T-helper 2 cell treated with Interferon-gamma antibody and Interleukin-4, amounts not matched to agents 5 μg/mL and 100 μg/mL, for 36 hours (primary cell): ENCODE results near the gene A2ML1.
A peak's percentile ranks its signal among the peaks of the same experiment; 100 is the strongest.
"Not testable (repeated sequence)": the region's sequence is repeated elsewhere in the genome, so short reads cannot be mapped to it uniquely, and the experiment has no call there.

Source experiments
- DNase-seq: peaks from one replicate; pipeline ENCODE4 v3.0.0; 2021; ENCODE audit warnings: low spot score
- H3K27ac Mint-ChIP-seq: one replicate; pipeline ENCODE4 v1.8.0; 2021; ENCODE audit warnings: mild to moderate bottlenecking, mixed read lengths
- H3K27me3 Mint-ChIP-seq: one replicate; pipeline ENCODE4 v1.8.0; 2021; ENCODE audit warnings: low read depth, mixed read lengths
- H3K36me3 Mint-ChIP-seq: one replicate; pipeline ENCODE4 v1.8.0; 2021; ENCODE audit warnings: low read depth, mixed read lengths
- H3K4me1 Mint-ChIP-seq: one replicate; pipeline ENCODE4 v1.8.0; 2021; ENCODE audit warnings: low read depth, mixed read lengths
- H3K4me3 Mint-ChIP-seq: one replicate; pipeline ENCODE4 v1.8.0; 2022; ENCODE audit warnings: mild to moderate bottlenecking, moderate library complexity, mixed read lengths
- H3K9me3 Mint-ChIP-seq: one replicate; pipeline ENCODE4 v1.8.0; 2021; ENCODE audit warnings: mixed read lengths

A2ML1 gene

GRCh38 chr12:8891976-8892375, 69.6 kb downstream of the A2ML1 start:
- no peak for DNase-seq
- H3K4me1 Mint-ChIP-seq: peaks cover 5% of the 10 kb centered on the region
- no peak overlapping the region for H3K27ac Mint-ChIP-seq
- no peaks in the 10 kb centered on the region for H3K36me3 Mint-ChIP-seq
- no peak overlapping the region for H3K4me3 Mint-ChIP-seq
- no peaks in the 10 kb centered on the region for H3K9me3 Mint-ChIP-seq
- H3K27me3 Mint-ChIP-seq: peaks cover 17% of the 10 kb centered on the region

DNA sequence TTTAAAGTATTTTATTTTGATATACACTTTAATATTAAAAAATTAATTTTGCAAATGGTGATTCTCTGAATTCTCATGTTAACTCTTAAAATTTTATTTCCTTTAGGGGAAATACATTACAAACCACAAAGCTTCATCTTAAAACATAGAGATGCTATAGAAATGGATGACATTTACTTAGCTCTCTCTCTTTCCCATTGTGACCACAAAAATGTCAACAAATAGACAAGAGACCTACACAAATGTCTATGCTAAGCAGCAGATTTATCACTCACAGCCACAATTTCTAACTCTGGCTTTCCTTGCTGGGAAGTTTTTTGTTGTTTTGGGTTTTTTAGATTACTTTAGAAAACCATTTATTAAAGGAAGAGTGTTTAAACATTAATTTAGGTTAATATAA, 72.0 kb downstream of the A2ML1 start:
- H3K27me3 Mint-ChIP-seq: peaks cover 22% of the 10 kb centered on the region
- DNase-seq: no peak
- no peak overlapping the region for H3K27ac Mint-ChIP-seq
- H3K36me3 Mint-ChIP-seq: no peaks in the 10 kb centered on the region
- H3K9me3 Mint-ChIP-seq: no peaks in the 10 kb centered on the region
- peaks cover 5% of the 10 kb centered on the region for H3K4me1 Mint-ChIP-seq
- no peak overlapping the region for H3K4me3 Mint-ChIP-seq

GRCh38 chr12:8894986-8895385, 72.6 kb downstream of the A2ML1 start:
- Mint-ChIP-seq H3K4me1 (peaks cover 5% of the 10 kb centered on the region), H3K9me3 (no peaks in the 10 kb centered on the region), H3K36me3 (no peaks in the 10 kb centered on the region)

DNA sequence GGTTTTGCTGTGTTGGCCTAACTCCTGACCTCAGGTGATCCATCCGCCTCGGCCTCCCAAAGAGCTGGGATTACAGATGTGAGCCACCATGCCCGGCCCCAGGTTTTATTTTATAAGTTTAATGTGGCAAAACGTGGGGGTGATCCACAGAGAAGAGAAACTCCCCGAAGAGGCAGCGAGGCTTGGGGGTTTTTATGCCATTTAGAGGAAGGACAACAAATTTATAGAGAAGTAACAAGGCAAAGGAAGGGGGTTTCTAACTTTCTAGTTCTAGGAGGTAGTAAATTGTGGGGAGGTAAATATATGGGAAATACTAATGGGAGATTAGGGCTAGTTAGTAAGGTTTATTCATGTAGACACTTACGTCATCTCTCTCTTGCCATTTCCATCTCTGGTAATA, 74.7 kb downstream of the A2ML1 start:
- no peak overlapping the region for H3K4me3 Mint-ChIP-seq
- DNase-seq: no peak
- H3K4me1 Mint-ChIP-seq: no peaks in the 10 kb centered on the region
- peaks cover 16% of the 10 kb centered on the region for H3K27me3 Mint-ChIP-seq
- no peaks in the 10 kb centered on the region for H3K36me3 Mint-ChIP-seq
- no peak overlapping the region for H3K27ac Mint-ChIP-seq
- H3K9me3 Mint-ChIP-seq: no peaks in the 10 kb centered on the region

More at GRCh38 chr12:8894986-8895385, 72.6 kb downstream of the A2ML1 start:
- no peak for DNase-seq
- Mint-ChIP-seq H3K27ac (no peak overlapping the region), H3K27me3 (peaks cover 21% of the 10 kb centered on the region), H3K4me3 (no peak overlapping the region)

DNA sequence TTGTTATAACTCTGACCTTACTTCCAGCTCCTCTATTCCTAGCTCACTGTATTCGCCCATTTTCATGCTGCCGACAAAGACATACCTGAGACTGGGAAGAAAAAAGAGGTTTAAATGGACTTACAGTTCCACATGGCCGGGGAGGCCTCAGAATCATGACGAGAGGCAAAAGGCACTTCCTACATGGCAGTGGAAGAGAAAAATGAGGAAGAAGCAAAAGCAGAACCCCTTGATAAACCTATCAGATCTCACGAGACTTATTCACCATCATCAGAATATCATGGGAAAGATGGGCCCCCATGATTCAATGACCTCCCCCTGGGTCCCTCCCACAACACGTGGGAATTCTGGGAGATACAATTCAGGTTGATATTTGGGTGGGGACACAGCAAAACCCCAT, 77.4 kb downstream of the A2ML1 start:
- Mint-ChIP-seq H3K4me1 (no peaks in the 10 kb centered on the region), H3K4me3 (no peak overlapping the region), H3K36me3 (no peaks in the 10 kb centered on the region), H3K9me3 (no peaks in the 10 kb centered on the region), H3K27ac (no peak overlapping the region), H3K27me3 (peaks cover 20% of the 10 kb centered on the region)
- DNase-seq: no peak

DNA sequence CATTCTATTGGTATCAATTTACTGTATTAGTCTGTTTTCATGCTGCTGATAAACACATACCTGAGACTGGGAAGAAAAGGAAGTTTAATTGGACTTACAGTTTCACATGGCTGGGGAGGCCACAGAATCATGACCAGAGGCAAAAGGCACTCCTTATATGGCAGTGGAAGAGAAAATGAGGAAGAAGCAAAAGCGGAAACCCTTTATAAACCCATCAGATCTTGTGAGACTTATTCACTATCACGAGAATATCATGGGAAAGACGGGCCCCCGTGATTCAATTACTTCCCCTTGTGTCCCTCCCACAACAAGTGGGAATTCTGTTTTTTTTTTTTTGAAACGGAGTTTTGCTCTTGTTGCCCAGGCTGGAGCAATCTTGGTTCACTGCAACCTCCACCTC, 80.3 kb downstream of the A2ML1 start:
- H3K36me3 Mint-ChIP-seq, H3K9me3 Mint-ChIP-seq, DNase-seq, H3K27ac Mint-ChIP-seq, H3K4me3 Mint-ChIP-seq, H3K4me1 Mint-ChIP-seq: not testable (repeated sequence)
- peaks cover 17% of the 10 kb centered on the region for H3K27me3 Mint-ChIP-seq

DNA sequence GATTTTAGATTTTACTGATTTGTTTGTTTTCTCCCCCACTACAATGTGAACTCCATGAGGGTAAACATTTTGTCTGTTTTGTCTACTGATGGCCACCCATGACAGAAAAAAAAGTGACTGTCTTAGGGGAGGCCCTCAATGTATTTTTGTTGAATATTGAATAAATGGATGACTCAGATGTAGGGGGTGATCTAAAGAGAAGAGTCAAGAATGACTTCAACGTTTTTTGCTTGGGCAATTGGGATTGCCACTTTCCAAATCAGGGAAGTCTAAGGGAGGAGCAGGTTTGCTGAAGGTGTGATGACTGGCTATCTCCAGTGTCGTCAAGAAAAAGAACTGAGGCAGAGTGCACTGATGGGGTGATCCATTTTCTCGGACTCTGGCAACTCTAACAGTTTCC, 81.2 kb downstream of the A2ML1 start:
- H3K36me3 Mint-ChIP-seq: no peaks in the 10 kb centered on the region

GRCh38 chr12:8904665-8905064, 82.2 kb downstream of the A2ML1 start:
- Mint-ChIP-seq H3K9me3 (no peaks in the 10 kb centered on the region), H3K27me3 (peaks cover 15% of the 10 kb centered on the region), H3K4me1 (no peaks in the 10 kb centered on the region), H3K36me3 (no peaks in the 10 kb centered on the region), H3K4me3 (no peak overlapping the region), H3K27ac (no peak overlapping the region)
- DNase-seq: no peak

More for the DNA sequence above, 81.2 kb downstream of the A2ML1 start:
- H3K27ac Mint-ChIP-seq: no peak overlapping the region
- peaks cover 17% of the 10 kb centered on the region for H3K27me3 Mint-ChIP-seq
- no peak overlapping the region for H3K4me3 Mint-ChIP-seq
- DNase-seq: no peak
- H3K4me1 Mint-ChIP-seq: no peaks in the 10 kb centered on the region
- no peaks in the 10 kb centered on the region for H3K9me3 Mint-ChIP-seq

DNA sequence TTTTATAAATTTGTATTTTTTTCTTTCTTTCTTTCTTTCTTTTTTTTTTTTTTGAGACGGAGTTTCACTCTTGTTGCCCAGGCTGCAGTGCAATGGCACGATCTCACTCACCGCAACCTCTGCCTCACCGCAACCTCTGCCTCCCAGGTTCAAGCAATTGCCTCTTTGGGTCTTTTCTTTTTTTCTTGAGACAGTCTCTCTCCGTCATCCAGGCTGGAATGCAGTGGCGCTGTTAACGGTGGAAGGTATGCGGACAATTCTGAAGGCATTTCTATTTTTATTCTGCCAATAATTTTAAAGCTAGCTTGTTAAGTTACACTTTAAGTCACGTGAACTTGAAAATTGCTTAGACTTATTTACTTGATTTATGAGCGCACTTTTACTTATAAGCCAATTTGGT, 83.1 kb downstream of the A2ML1 start:
- H3K9me3 Mint-ChIP-seq: no peaks in the 10 kb centered on the region
- H3K4me3 Mint-ChIP-seq: no peak overlapping the region
- H3K36me3 Mint-ChIP-seq: no peaks in the 10 kb centered on the region
- peaks cover 17% of the 10 kb centered on the region for H3K27me3 Mint-ChIP-seq
- no peaks in the 10 kb centered on the region for H3K4me1 Mint-ChIP-seq
- DNase-seq: no peak
- H3K27ac Mint-ChIP-seq: no peak overlapping the region

GRCh38 chr12:8906266-8907180, 84.1 kb downstream of the A2ML1 start:
- Mint-ChIP-seq H3K9me3 (no peaks in the 10 kb centered on the region), H3K27ac (no peak overlapping the region), H3K36me3 (no peaks in the 10 kb centered on the region), H3K27me3 (peaks cover 21% of the 10 kb centered on the region), H3K4me3 (no peak overlapping the region), H3K4me1 (no peaks in the 10 kb centered on the region)
- DNase-seq: no peak

GRCh38 chr12:8907513-8907912, 85.1 kb downstream of the A2ML1 start:
- H3K36me3 Mint-ChIP-seq: no peaks in the 10 kb centered on the region
- H3K4me1 Mint-ChIP-seq: no peaks in the 10 kb centered on the region
- DNase-seq: no peak
- no peaks in the 10 kb centered on the region for H3K9me3 Mint-ChIP-seq
- peaks cover 26% of the 10 kb centered on the region for H3K27me3 Mint-ChIP-seq
- no peak overlapping the region for H3K4me3 Mint-ChIP-seq
- H3K27ac Mint-ChIP-seq: no peak overlapping the region

- Mint-ChIP-seq H3K4me3 (no peak overlapping the region), H3K9me3 (no peaks in the 10 kb centered on the region), H3K4me1 (peaks cover 12% of the 10 kb centered on the region), H3K27ac (no peak overlapping the region), H3K36me3 (no peaks in the 10 kb centered on the region), H3K27me3 (peaks cover 30% of the 10 kb centered on the region)
- no peak for DNase-seq
Observed at GRCh38 chr12:8909752-8910151, 87.3 kb downstream of the A2ML1 start.

DNA sequence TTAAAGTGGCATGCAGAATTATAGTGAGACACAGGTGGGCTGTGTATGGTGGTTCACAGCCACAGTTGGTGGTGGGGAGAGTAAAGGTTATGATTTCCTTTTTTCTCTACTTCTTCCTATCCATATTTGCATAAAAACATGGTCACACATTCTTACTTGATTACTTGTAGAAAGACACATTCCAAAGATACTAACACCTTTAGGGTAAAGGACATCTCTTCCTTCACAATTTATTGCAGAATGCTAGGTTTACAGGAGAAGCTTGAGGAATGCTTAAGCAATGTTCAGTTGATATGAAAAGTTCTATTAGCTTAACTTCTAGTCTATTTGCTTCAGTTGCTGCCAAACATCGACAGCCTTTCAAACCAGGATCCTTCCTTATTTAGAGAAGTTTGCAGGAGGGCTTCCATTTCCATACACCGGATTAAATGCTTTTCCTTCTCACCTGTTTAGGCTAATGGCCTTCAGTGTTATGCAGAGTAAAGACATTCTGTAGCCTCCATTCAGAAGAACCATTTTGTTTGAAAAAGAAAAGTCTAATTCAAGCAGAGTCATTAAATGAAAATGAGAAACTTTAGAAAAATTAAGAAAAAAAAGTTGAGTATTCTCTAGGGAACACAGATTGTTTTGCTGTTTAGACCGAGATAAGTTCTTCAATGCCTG, 89.3 kb downstream of the A2ML1 start:
- no peaks in the 10 kb centered on the region for H3K9me3 Mint-ChIP-seq
- H3K27ac Mint-ChIP-seq: no peak overlapping the region
- no peaks in the 10 kb centered on the region for H3K36me3 Mint-ChIP-seq
- peaks cover 12% of the 10 kb centered on the region for H3K4me1 Mint-ChIP-seq
- peaks cover 26% of the 10 kb centered on the region for H3K27me3 Mint-ChIP-seq
- no peak for DNase-seq
- no peak overlapping the region for H3K4me3 Mint-ChIP-seq

DNA sequence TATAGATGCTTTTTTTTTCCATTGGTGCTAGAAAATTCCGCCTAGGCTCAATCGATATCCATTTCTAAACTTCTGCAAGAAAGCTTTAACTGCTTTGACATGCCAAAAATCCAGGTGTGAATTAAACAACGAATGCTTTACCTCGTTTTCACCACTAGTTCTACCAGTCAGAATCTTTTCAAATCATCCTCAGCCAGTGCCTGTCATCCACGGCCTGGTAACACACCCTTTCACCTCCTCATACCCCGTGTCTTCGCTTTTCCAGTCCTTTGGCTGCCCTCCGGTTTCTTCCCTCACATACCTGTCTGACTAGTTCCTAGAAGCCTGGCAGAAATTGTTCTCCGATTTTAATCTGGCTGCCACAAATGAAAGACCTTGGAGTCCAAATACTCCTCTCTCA, 90.5 kb downstream of the A2ML1 start:
- peaks cover 12% of the 10 kb centered on the region for H3K4me1 Mint-ChIP-seq
- H3K36me3 Mint-ChIP-seq: no peaks in the 10 kb centered on the region
- peak overlapping the region; percentile 74 for H3K4me3 Mint-ChIP-seq
- H3K27ac Mint-ChIP-seq: no peak overlapping the region
- peaks cover 26% of the 10 kb centered on the region for H3K27me3 Mint-ChIP-seq
- H3K9me3 Mint-ChIP-seq: no peaks in the 10 kb centered on the region
- DNase-seq: no peak
